HG03103 (cell line): ENCODE data around the gene ADTRP.
"Not testable (repeated sequence)": the region's sequence is repeated elsewhere in the genome, so short reads cannot be mapped to it uniquely, and the experiment has no call there.

Experiments used
- ATAC-seq: cut with Tn5 transposase; IDR thresholded peaks from one replicate; pipeline ENCODE4 v1.9.1; 2021; ENCODE audit warnings: low read depth; ENCODE audit not compliant: unreplicated experiment

Gene ADTRP

GRCh38 chr6:11804135-11804534 is 25.5 kb upstream of the ADTRP start:
- no peak for ATAC-seq

GRCh38 chr6:11803591-11803971 is 25.0 kb upstream of the ADTRP start:
- no peak for ATAC-seq

- ATAC-seq = no peak
Measured at GRCh38 chr6:11802886-11803590, 24.4 kb upstream of the ADTRP start.

- ATAC-seq = not testable (repeated sequence)
Measured at GRCh38 chr6:11800531-11800930, 21.9 kb upstream of the ADTRP start.

GRCh38 chr6:11798538-11798937 is 19.9 kb upstream of the ADTRP start:
- ATAC-seq = no peak

- no peak for ATAC-seq
Measured at GRCh38 chr6:11798096-11798495, 19.5 kb upstream of the ADTRP start.

- ATAC-seq = no peak
Measured at GRCh38 chr6:11796829-11797228, 18.2 kb upstream of the ADTRP start.

GRCh38 chr6:11795403-11795802 is 16.8 kb upstream of the ADTRP start:
- no peak for ATAC-seq

GRCh38 chr6:11793277-11793676 is 14.7 kb upstream of the ADTRP start:
- ATAC-seq = no peak

GRCh38 chr6:11791354-11792107 is 12.9 kb upstream of the ADTRP start:
- ATAC-seq = no peak

- no peak for ATAC-seq
Measured at GRCh38 chr6:11789744-11790143, 11.1 kb upstream of the ADTRP start.

GRCh38 chr6:11788043-11788442 is 9.4 kb upstream of the ADTRP start:
- no peak for ATAC-seq

GRCh38 chr6:11785774-11786579 is 7.4 kb upstream of the ADTRP start:
- ATAC-seq = peak; percentile 85

- peak; percentile 47 for ATAC-seq
Measured at GRCh38 chr6:11785415-11785773, 6.8 kb upstream of the ADTRP start.

- ATAC-seq = no peak
Measured at GRCh38 chr6:11784341-11784740, 5.7 kb upstream of the ADTRP start.

GRCh38 chr6:11783524-11784064 is 5.0 kb upstream of the ADTRP start:
- no peak for ATAC-seq

- ATAC-seq = no peak
Measured at GRCh38 chr6:11782524-11782923, 3.9 kb upstream of the ADTRP start.

- ATAC-seq = no peak
Measured at GRCh38 chr6:11780097-11780428, 1.5 kb upstream of the ADTRP start.

GRCh38 chr6:11779329-11780096 is 910 bp upstream of the ADTRP start:
- no peak for ATAC-seq

GRCh38 chr6:11778036-11778435 is 567 bp downstream of the ADTRP start:
- ATAC-seq = no peak
